K562 (cell line): ENCODE data around the gene CD164. TPM values are rescaled to one million over a fixed set of nuclear protein-coding genes. Genes with fewer than 3 reads are reported as not detected.

Source experiments
- AFF1 ChIP-seq, 2 experiments: fragments of 450-650 bp; IDR thresholded peaks; 2 replicates each; pipeline ENCODE4 v1.6.1; 2018; ENCODE audit warnings: mild to moderate bottlenecking in 2 of 2, low read depth in 1 of 2; ENCODE audit not compliant: partially characterized antibody in 2 of 2
- ARNT ChIP-seq, 2 experiments: fragments of 450-650 bp; IDR thresholded peaks; 2 replicates each; pipeline ENCODE4 v1.6.1; 2016; ENCODE audit warnings: mild to moderate bottlenecking in 1 of 2
- BCLAF1 ChIP-seq, 2 experiments: fragments of 450-650 bp in 1 of 2; IDR thresholded peaks; 2 replicates each; pipeline ENCODE4 v1.6.1; 2011 to 2017; ENCODE audit warnings: low read depth in 2 of 2, antibody characterized with exemption in 1 of 2, borderline replicate concordance in 1 of 2, low read length in 1 of 2, mild to moderate bottlenecking in 1 of 2, mixed read lengths in 1 of 2; ENCODE audit not compliant: control insufficient read depth in 1 of 2
- RFX7 ChIP-seq: fragments of 250-450 bp; sonication (Bioruptor Pico); IDR thresholded peaks from 2 replicates; pipeline ENCODE4 v1.5.1; 2021; ENCODE audit warnings: mild to moderate bottlenecking
- VEZF1 ChIP-seq: fragments of 200-800 bp; sonication (Bioruptor generic); IDR thresholded peaks from 2 replicates; pipeline ENCODE4 v1.6.1; 2017; ENCODE audit warnings: missing genetic modification characterization, missing compliant biosample characterization
- ZBTB40 ChIP-seq, 2 experiments: fragments of 450-650 bp in 1 of 2; sonication (generic) in 1 of 2; formaldehyde crosslinking in 1 of 2; IDR thresholded peaks; 2 replicates each; pipeline versions ENCODE4 v1.7.1 to v1.9.0; 2016 to 2022; ENCODE audit warnings: inconsistent platforms in 1 of 2, mild to moderate bottlenecking in 1 of 2, missing genetic modification reagents in 1 of 2
- polyA plus RNA-seq, 8 experiments: library from polyadenylated mRNA; depleted of rRNA in 4 of 8; stranded (reverse) in 5 of 8; unstranded in 3 of 8; fragments of >200 nt; fragmentation: Nextera tagmentation in 2 of 8; fragmentation: Illumina TruSeq in 1 of 8; extraction: Ambion mirVana in 2 of 8; extraction: Trizol in 1 of 8; gene quantifications; 2 replicates each; pipeline versions ENCODE4 v1.2.1 to v1.2.3, GENCODE V29; 2011 to 2014; ENCODE audit warnings: inconsistent platforms in 1 of 8, missing spikeins in 1 of 8
- total RNA-seq, 7 experiments: library from RNA; depleted of rRNA in 6 of 7; stranded (reverse); fragments of >200 nt in 6 of 7; fragmentation: Illumina TruSeq in 2 of 7; extraction: Trizol in 2 of 7; gene quantifications; 2 replicates each; pipeline versions ENCODE4 v1.2.1 to v1.2.3, GENCODE V29; 2011 to 2021; ENCODE audit warnings: low replicate concordance in 1 of 7

Gene CD164
- total and polyA plus RNA-seq, 9 of the 15 experiments (the other 6 are each of a cell fraction or from before 2014, with no cell fraction given), result 79.5 to 317 (median 165) TPM

- no peak for TF ChIP-seq ZBTB40 (IDR thresholded peaks at IDR 0.05)
- TF ChIP-seq ZBTB40 (CRISPR knock-in tag; IDR thresholded peaks at IDR 0.05), result no peak
- TF ChIP-seq BCLAF1 (IDR thresholded peaks at IDR 0.05; ENCODE audit: borderline replicate concordance in 1 of 2, control insufficient read depth in 1 of 2, low read depth in 2 of 2, low read length in 1 of 2), result no peak
- TF ChIP-seq AFF1 (IDR thresholded peaks at IDR 0.05; ENCODE audit: low read depth in 1 of 2, partially characterized antibody in 2 of 2), result no peak
- TF ChIP-seq RFX7 (CRISPR knock-in tag), result no peak
- no peak for TF ChIP-seq VEZF1 (CRISPR knock-in tag)
- no peak for TF ChIP-seq ARNT (IDR thresholded peaks at IDR 0.05)
Measured at GRCh38 chr6:109389650-109390274, 7.5 kb upstream of the CD164 start (continued).
